MM.1S (cell line): ENCODE measurements around the gene KCNMB4.

Source experiments
- EZH2 ChIP-seq: fragments of 300-600 bp; sonication (generic); optimal IDR thresholded peaks from 2 replicates; pipeline ENCODE3; 2017; ENCODE audit warnings: low read depth, mild to moderate bottlenecking, antibody characterized with exemption, low read length, mixed read lengths
- EZH2phosphoT487 ChIP-seq: fragments of 300-600 bp; sonication (generic); IDR thresholded peaks from 2 replicates; pipeline ENCODE4 v1.6.1; 2018; ENCODE audit warnings: antibody characterized with exemption, low read length
- TF ChIP-seq, protein P1 (sequence below): fragments of 300-600 bp; sonication (generic); IDR thresholded peaks from 2 replicates; pipeline ENCODE4 v1.5.1; 2016; ENCODE audit warnings: antibody characterized with exemption, low read length, mixed read lengths

DNA sequence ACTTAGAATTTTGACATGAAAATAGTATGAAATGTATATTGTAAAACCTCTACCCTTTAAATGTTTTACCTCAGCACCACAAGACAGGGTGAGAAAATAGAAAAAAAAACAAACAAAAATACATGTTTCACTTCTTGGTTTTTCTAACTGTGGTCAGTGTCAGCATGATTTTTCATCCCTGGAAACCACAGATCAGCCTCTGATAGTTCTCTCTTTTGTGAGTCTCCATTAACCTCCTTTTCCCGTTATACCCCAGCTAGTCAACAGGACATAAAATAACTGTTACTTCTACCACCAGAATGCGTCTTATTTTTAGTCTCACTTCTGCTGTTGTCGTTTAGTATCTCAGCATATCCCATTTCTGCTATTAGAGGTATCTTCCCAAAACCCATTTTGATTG lies 48.3 kb upstream of the KCNMB4 start:
- TF ChIP-seq EZH2 (no peak), EZH2phosphoT487 (no peak)
- TF ChIP-seq, protein P1, sequence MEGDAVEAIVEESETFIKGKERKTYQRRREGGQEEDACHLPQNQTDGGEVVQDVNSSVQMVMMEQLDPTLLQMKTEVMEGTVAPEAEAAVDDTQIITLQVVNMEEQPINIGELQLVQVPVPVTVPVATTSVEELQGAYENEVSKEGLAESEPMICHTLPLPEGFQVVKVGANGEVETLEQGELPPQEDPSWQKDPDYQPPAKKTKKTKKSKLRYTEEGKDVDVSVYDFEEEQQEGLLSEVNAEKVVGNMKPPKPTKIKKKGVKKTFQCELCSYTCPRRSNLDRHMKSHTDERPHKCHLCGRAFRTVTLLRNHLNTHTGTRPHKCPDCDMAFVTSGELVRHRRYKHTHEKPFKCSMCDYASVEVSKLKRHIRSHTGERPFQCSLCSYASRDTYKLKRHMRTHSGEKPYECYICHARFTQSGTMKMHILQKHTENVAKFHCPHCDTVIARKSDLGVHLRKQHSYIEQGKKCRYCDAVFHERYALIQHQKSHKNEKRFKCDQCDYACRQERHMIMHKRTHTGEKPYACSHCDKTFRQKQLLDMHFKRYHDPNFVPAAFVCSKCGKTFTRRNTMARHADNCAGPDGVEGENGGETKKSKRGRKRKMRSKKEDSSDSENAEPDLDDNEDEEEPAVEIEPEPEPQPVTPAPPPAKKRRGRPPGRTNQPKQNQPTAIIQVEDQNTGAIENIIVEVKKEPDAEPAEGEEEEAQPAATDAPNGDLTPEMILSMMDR: no peak
